NCI-H146 treated with DMSO at 0.1 percent for 48 hours (cell line): ENCODE data around the gene WDR64.
"Not testable (repeated sequence)": the region's sequence is repeated elsewhere in the genome, so short reads cannot be mapped to it uniquely, and the experiment has no call there.

ENCODE experiments used
- DNase-seq: peaks from one replicate; lab custom pipeline; 2025; ENCODE audit not compliant: unreplicated experiment; lab: John Stamatoyannopoulos, UW

Gene WDR64

GRCh38 chr1:241787691-241788090 is 135.6 kb downstream of the WDR64 start:
- no peak for DNase-seq

- no peak for DNase-seq
These were observed 137.0 kb downstream of the WDR64 start for GRCh38 chr1:241789061-241789460.

- no peak for DNase-seq
These were observed 147.3 kb downstream of the WDR64 start for GRCh38 chr1:241799416-241799815.

GRCh38 chr1:241800640-241801039 is 148.6 kb downstream of the WDR64 start:
- no peak for DNase-seq

- no peak for DNase-seq
These were observed 150.8 kb downstream of the WDR64 start for GRCh38 chr1:241802863-241803262.

GRCh38 chr1:241804706-241805105 is 152.6 kb downstream of the WDR64 start:
- not testable (repeated sequence) for DNase-seq

- no peak for DNase-seq
These were observed 156.2 kb downstream of the WDR64 start for GRCh38 chr1:241808265-241808664.

- no peak for DNase-seq
These were observed 158.8 kb downstream of the WDR64 start for GRCh38 chr1:241810769-241811405.

- no peak for DNase-seq
These were observed 161.8 kb downstream of the WDR64 start for GRCh38 chr1:241813768-241814320.

GRCh38 chr1:241816008-241816407 is 163.9 kb downstream of the WDR64 start:
- no peak for DNase-seq

GRCh38 chr1:241817331-241817792 is 165.3 kb downstream of the WDR64 start:
- DNase-seq: no peak

GRCh38 chr1:241817956-241818612 is 166.0 kb downstream of the WDR64 start:
- DNase-seq: no peak

- DNase-seq: no peak
These were observed 167.3 kb downstream of the WDR64 start for GRCh38 chr1:241819340-241819866.

- no peak for DNase-seq
These were observed 169.3 kb downstream of the WDR64 start for GRCh38 chr1:241821363-241821762.

- no peak for DNase-seq
These were observed 170.8 kb downstream of the WDR64 start for GRCh38 chr1:241822846-241823245.

- DNase-seq: no peak
These were observed 171.8 kb downstream of the WDR64 start for GRCh38 chr1:241823925-241824324.

- no peak for DNase-seq
These were observed 173.5 kb downstream of the WDR64 start for GRCh38 chr1:241825581-241825980.

- DNase-seq: not testable (repeated sequence)
These were observed 174.5 kb downstream of the WDR64 start for GRCh38 chr1:241826613-241827012.

GRCh38 chr1:241827264-241827663 is 175.2 kb downstream of the WDR64 start:
- no peak for DNase-seq

- peak; percentile 64 for DNase-seq
These were observed 176.5 kb downstream of the WDR64 start for GRCh38 chr1:241828463-241829021.

GRCh38 chr1:241829468-241829867 is 177.4 kb downstream of the WDR64 start:
- no peak for DNase-seq
